ENCODE measurements around the gene TRPM2.
A peak's percentile ranks its signal among the peaks of the same experiment; 100 is the strongest.
"Not testable (repeated sequence)": the region's sequence is repeated elsewhere in the genome, so short reads cannot be mapped to it uniquely, and the experiment has no call there.

Gene TRPM2

DNA sequence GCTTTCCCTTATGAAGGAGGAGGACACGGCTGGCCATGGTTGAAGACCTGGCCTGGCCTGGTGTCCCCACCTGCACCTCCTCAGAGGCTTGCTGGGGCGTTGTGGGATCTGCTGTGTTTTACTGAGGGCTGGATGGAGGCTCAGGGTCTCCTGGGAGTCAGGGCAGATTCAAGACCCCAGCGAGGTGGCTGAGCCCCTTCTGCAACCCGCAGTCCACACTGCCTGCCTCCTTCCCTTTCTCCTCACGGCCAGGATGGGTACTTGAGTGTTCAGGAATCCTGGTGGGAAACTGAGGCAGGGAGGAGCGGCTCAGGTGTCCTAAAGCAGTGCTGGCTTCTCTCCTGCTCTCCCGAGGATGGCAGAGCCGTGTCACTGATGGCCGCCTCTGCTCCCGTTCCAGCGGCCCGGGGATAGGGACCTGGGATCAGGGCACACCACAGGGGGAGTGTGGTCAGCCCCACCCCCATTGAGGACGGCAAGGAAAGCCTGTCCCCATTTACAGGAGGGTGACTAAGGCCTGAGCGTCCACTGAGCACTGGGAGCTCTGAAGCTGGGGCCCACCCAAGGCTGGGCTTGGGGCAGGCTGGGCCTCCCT is 47.5 kb downstream of the TRPM2 start:
- peak in 6 of 42 donors; percentile 3 to 28 (median 17) for DNase-seq
- intact Hi-C loops (cut with DNase I), result no loop called here

GRCh38 chr21:44401386-44402160 is 48.2 kb downstream of the TRPM2 start:
- peak in 8 of 42 donors; percentile 7 to 33 (median 21) for DNase-seq
- intact Hi-C loops (cut with DNase I), result no loop called here

DNA sequence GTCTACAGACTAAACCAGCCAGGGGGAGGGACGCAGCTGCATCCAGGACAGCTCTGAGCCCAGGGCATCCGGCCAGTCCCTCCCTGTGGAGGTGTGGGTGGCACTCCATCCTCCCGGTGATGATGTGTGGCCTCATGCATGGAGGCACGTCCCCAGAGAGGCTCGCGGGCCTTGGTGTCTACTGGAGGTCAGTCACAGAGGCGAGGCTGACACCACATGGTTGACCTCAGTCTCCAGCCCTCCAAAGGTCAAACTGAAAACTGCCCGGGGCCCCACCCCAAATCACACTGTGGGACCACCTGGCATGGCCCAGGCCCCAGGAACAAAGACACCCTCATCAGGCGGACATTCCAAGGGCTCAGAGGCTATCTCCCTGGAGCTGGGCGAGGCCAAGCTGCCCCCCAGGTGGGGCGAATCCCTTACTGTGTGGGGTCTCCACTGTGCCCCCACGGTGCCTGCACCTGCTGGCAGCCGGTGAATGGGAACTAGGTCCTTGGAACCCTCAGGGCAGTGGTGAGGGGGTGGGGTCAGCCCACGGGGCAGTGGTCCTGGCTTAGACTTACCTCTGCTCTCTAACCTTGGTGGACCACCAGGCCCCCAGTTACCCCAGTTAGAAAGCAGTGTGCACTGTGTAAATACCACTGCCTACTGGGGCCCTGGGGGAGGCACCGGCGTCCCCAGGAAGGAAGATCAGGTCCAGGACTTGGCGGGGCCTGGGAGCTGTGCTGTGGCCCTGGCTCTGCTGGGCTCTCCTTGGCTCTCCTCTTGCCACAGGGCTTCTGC is 49.1 kb downstream of the TRPM2 start:
- intact Hi-C loops (cut with DNase I), result no loop called here
- DNase-seq, result peak in 9 of 42 donors; percentile 5 to 41 (median 12)

- DNase-seq, result peak in 8 of 42 donors; percentile 4 to 25 (median 12)
- intact Hi-C loops (cut with DNase I), result no loop called here
Measured at GRCh38 chr21:44403106-44404020, 49.9 kb downstream of the TRPM2 start.

DNA sequence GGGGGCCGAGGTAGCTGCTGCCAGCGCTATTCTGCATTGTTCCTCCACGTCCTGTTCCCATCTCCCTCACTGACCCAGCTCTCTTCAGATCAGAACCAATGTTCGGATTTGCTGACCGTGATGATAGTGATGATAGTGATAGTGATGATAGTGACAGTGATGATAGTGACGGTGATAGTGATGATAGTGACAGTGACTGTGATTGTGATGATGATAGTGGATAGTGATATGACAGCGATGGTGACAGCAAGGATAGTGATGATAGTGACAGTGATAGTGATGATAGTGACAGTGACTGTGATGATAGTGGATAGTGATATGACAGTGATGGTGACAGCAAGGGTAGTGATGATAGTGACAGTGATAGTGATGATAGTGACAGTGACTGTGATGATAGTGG is 51.1 kb downstream of the TRPM2 start:
- peak in 1 of 42 donors; percentile 8 for DNase-seq
- intact Hi-C loops (cut with DNase I), result not testable (repeated sequence)

- DNase-seq, result peak in 5 of 42 donors; percentile 8 to 32 (median 12)
- intact Hi-C loops (cut with DNase I), result no loop called here
Measured at GRCh38 chr21:44405091-44405947, 51.9 kb downstream of the TRPM2 start.

DNA sequence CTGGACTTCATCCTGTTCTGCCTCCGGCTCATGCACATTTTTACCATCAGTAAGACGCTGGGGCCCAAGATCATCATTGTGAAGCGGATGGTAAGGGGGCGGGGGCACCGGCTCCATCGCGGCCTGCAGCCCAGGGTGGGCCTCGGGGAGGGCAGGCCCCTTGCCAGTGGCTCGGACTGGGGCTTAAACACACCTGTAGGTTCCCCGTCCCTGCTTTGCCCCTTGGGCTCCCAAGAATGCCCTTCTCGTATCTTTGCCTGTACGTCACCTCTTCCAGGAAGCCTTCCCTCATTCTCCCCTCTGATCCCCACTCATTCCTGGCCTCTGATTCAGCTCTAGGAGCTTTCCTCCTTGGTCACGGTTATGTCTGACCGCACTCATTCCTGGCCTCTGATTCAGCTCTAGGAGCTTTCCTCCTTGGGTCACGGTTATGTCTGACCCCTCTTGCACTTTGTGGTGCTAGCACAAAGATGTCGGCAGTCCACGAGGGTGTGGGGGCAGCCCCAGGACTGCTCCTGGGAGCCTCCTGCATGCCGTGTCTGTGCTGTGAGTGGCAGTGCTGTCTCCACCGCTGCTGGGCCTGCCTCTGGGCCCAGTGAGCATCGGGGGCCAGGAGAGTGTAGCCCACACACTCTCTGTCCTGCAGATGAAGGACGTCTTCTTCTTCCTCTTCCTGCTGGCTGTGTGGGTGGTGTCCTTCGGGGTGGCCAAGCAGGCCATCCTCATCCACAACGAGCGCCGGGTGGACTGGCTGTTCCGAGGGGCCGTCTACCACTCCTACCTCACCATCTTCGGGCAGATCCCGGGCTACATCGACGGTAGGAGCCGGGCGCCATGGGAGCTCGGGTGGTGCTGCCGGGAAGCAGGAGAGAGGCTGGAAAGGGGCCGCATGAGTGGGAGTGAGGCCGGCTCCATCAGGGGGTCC is 52.8 kb downstream of the TRPM2 start:
- peak in 3 of 42 donors; percentile 3 to 16 (median 4) for DNase-seq
- intact Hi-C loops (cut with DNase I), result no loop called here

DNA sequence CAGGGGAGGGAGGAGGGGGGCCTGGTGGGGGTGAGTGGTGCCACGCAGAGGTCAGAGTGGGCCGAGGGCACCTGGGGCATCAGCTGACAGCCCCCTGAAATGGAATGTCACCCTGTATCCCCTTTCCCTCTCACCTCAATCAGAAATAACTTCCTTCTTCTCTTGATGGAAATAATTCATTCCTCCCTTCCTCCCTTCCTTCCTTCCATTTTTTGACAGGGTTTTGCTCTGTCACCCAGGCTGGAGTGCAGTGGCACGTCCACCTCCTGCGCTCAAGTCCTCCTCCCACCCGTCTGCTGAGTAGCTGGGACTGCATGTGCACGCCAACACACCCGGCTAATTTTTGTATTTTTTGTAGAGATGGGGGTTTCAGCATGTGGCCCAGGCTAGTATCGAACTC is 53.5 kb downstream of the TRPM2 start:
- peak in 3 of 42 donors; percentile 4 to 21 (median 21) for DNase-seq
- intact Hi-C loops (cut with DNase I), result no loop called here

DNA sequence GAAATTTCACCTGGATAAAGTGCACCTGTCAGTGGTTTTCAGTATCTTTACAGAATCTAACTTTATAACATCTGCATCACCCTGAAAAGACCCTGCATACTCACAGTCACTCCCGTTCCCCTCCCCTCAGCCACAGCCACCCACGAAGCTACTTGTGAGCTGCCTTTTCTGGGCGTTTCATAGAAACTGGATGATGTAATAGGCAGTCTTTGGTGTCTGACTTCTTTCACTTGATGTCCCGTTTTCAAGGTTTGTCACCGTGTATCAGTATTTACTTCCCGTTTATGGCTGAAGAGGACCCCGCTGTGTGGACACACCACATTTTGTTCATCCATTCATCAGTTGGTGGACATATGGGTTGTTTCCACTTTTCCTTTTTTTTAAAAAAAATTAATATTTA is 54.1 kb downstream of the TRPM2 start:
- intact Hi-C loops (cut with DNase I), result no loop called here

GRCh38 chr21:44408226-44408625 is 54.8 kb downstream of the TRPM2 start:
- intact Hi-C loops (cut with DNase I), result no loop called here
- peak in 4 of 42 donors; percentile 6 to 32 (median 22) for DNase-seq

More for the DNA sequence above, 54.1 kb downstream of the TRPM2 start:
- DNase-seq, result peak in 26 of 42 donors; percentile 15 to 75 (median 44)

DNA sequence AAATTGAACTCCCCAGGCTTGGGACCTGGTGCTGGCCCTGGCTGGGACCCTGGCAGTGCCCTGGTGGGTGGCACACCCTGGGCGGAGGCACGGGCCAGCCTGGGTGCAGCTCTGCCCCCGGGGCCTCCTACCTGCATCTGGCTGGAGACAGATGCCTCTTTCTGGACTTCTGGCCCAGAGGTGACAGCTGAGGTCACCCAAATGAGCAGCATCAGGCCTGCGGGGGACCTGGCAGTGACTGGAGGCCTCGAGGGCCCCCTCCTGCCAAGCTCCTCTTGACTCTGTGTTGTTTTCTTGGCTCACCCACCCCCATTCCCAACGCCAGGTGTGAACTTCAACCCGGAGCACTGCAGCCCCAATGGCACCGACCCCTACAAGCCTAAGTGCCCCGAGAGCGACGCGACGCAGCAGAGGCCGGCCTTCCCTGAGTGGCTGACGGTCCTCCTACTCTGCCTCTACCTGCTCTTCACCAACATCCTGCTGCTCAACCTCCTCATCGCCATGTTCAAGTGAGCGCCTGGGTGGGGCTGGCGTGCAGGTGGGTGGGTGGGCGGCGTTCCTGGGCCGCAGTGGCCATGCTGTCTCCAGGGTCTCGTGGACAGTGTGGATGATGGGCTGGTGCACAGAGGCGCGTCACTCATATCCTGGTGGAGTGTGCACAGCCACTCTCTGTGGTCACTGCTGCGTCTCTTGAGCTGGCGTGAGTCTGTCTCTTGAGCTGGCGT is 60.3 kb downstream of the TRPM2 start:
- intact Hi-C loops (cut with DNase I), result no loop called here

DNA sequence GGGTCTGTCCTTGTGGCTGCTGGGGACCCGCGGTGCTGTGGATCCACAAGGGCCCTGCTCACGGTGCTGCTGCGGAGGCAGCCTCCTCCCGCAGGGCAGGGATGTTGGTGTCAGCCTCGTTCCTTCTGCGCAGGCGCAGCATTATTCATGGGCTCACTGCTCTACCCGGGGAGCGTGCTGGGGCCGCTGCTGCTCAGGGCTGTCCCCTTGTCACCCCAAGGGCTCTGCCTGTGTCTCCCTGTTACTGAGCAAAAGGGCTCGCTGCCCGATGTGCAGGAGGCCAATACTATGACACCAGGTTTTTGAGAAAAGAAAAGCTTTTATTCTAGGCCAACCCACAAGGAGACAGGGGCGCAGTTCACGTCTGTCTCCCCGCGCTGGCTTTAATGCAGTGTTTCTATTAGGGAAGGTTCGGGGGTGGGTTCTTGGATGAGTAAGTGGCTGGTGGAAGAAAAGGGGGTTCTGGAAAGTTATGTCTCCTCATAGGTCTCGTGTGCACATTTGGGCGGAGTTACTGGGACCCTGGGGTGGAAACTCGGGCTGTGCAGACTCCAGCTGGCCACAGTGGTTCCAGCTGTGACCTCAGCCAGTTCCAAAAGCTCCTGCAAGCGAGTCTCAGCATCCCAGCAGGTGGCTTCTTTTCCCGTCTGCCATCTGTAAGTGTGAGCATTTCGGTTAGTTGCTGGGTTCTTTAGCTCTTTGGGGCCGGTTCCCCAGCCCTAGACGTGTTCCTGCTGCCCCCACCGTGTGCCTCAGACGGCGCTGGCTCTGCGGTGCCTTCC is 61.1 kb downstream of the TRPM2 start:
- DNase-seq, result peak; percentile 16 to 82 (median 66)
- intact Hi-C loops (cut with DNase I), result no loop called here

More for the DNA sequence above, 60.3 kb downstream of the TRPM2 start:
- peak in 8 of 42 donors; percentile 3 to 20 (median 14) for DNase-seq

- intact Hi-C loops (cut with DNase I), result no loop called here
- peak in 16 of 42 donors; percentile 5 to 39 (median 15) for DNase-seq
Measured at GRCh38 chr21:44415073-44416025, 61.9 kb downstream of the TRPM2 start.

- DNase-seq, result peak in 12 of 42 donors; percentile 1 to 39 (median 6)
- intact Hi-C loops (cut with DNase I), result no loop called here
Measured at GRCh38 chr21:44416193-44416592, 62.8 kb downstream of the TRPM2 start.

All from head of caudate nucleus (tissue), 42 donors.